ENCODE data around the gene RIT1. TPM values are rescaled to one million over a fixed set of nuclear protein-coding genes. Genes with fewer than 3 reads are reported as not detected.

Gene RIT1
- total RNA-seq = 15.4 and 38.9 TPM in 2 replicates

GRCh38 chr1:155911156-155912055 is at the start of gene RIT1:
Gene RIT1, minus strand, starts transcription at chr1:155911349. Its CDS starts 588 bp downstream, at chr1:155910761.

GRCh38 chr1:155940993-155941844 is 30.1 kb upstream of the RIT1 start, which contains the start of gene RXFP4:
Gene RXFP4, plus strand, starts transcription at chr1:155941638. Its CDS starts 72 bp downstream, at chr1:155941710.

GRCh38 chr1:155934097-155934935 is 23.2 kb upstream of the RIT1 start, which contains the start of gene KHDC4:
Gene KHDC4, minus strand, starts transcription at chr1:155934413. Its CDS starts 40 bp downstream, at chr1:155934373.

GRCh38 chr1:155859234-155859829 is 51.8 kb downstream of the RIT1 start, which contains the start of gene SYT11:
Gene SYT11, plus strand, starts transcription at chr1:155859567. Its CDS starts 195 bp downstream, at chr1:155859762.

GRCh38 chr1:155856975-155857930 is 53.9 kb downstream of the RIT1 start, which contains the start of gene GON4L:
Gene GON4L, minus strand, starts transcription at chr1:155857214. Its CDS starts 3,434 bp downstream, at chr1:155853780.

Other genes starting within 250 kb of the RIT1 start
- 47.5 and 96.9 TPM in 2 replicates for gene YY1AP1, start 222.6 kb downstream of the RIT1 start, total RNA-seq
- gene DAP3, start 222.3 kb downstream of the RIT1 start, total RNA-seq = 102 and 104 TPM in 2 replicates
- 11.3 and 26.7 TPM in 2 replicates for gene GON4L, start 54.1 kb downstream of the RIT1 start, total RNA-seq
- gene SYT11, start 51.8 kb downstream of the RIT1 start, total RNA-seq = 6.5 and 6.8 TPM in 2 replicates
- gene KHDC4, start 23.1 kb upstream of the RIT1 start, total RNA-seq = 14.4 and 20.4 TPM in 2 replicates
- gene RXFP4, start 30.3 kb upstream of the RIT1 start, total RNA-seq = not detected in 2 replicates
- 107 and 150 TPM in 2 replicates for gene ARHGEF2, start 67.2 kb upstream of the RIT1 start, total RNA-seq
- gene SSR2, start 109.6 kb upstream of the RIT1 start, total RNA-seq = 489 and 630 TPM in 2 replicates
- gene UBQLN4, start 142.4 kb upstream of the RIT1 start, total RNA-seq = 9.8 and 12.6 TPM in 2 replicates
- gene LAMTOR2, start 143.4 kb upstream of the RIT1 start, total RNA-seq = 87.3 and 97.6 TPM in 2 replicates
- not detected in 2 replicates for gene RAB25, start 149.8 kb upstream of the RIT1 start, total RNA-seq
- gene MEX3A, start 171.1 kb upstream of the RIT1 start, total RNA-seq = 1.1 and 5.0 TPM in 2 replicates
- 508 and 655 TPM in 2 replicates for gene LMNA, start 203.4 kb upstream of the RIT1 start, total RNA-seq
- 0.47 and 1.6 TPM in 2 replicates for gene SEMA4A, start 242.2 kb upstream of the RIT1 start, total RNA-seq